Urinary bladder (tissue), 4 donors: ENCODE data around the gene ASXL1. TPM values are rescaled to one million over a fixed set of nuclear protein-coding genes. Genes with fewer than 3 reads are reported as not detected.
"Not testable (repeated sequence)": the region's sequence is repeated elsewhere in the genome, so short reads cannot be mapped to it uniquely, and the experiment has no call there.

Experiments used
- DNase-seq: peaks from one replicate; pipeline ENCODE4 v3.0.0-alpha.2; 2015; ENCODE audit errors: extremely low spot score
- H3K27ac ChIP-seq: one replicate; pipeline ENCODE4 v1.5.1; 2013; ENCODE audit warnings: low read depth, mild to moderate bottlenecking, moderate library complexity
- H3K36me3 ChIP-seq: one replicate; pipeline ENCODE4 v1.6.1; 2013; ENCODE audit warnings: mild to moderate bottlenecking, moderate library complexity; ENCODE audit not compliant: insufficient read depth
- H3K4me1 ChIP-seq: one replicate; pipeline ENCODE4 v1.6.1; 2013; ENCODE audit warnings: mild to moderate bottlenecking, moderate library complexity; ENCODE audit not compliant: insufficient read depth
- H3K4me3 ChIP-seq: one replicate; pipeline ENCODE4 v1.5.1; 2013; ENCODE audit warnings: low read depth, low read length
- WGBS: extraction: QIAGEN DNeasy Blood & Tissue Kit; methylation state at CpG from one replicate; pipeline ENCODE4 v1.1.7; 2013; 5-methylcytosine and 5-hydroxymethylcytosine counted together
- polyA plus RNA-seq: library from polyadenylated mRNA; stranded (reverse); fragments of 200-250 nt; gene quantifications from one replicate; pipeline ENCODE4 v1.2.3, GENCODE V29; 2013
- total RNA-seq: library from RNA; depleted of rRNA; stranded (reverse); fragments of >200 nt; gene quantifications from one replicate; pipeline ENCODE4 v1.2.3, GENCODE V29; 2014
- donor health status: healthy with polysubstance abuse.
- donor health status: healthy.

The ASXL1 gene
- total RNA-seq (69.6 TPM), polyA plus RNA-seq (28.6 TPM)

- peak within 1 kb of the TSS; percentile 98 for H3K4me3 ChIP-seq
- H3K27ac ChIP-seq = peak within 1 kb of the TSS; percentile 98
- DNase-seq = peak; percentile 95
- no peaks in the 10 kb centered on the region for H3K36me3 ChIP-seq
- WGBS = under 1% methylated on average over 83 of the region's 83 CpGs
- peaks cover 2% of the 10 kb centered on the region for H3K4me1 ChIP-seq
These were observed at the start of gene ASXL1 for GRCh38 chr20:32357869-32358631. Gene ASXL1, plus strand, starts transcription at chr20:32358331. Its CDS starts 445 bp downstream, at chr20:32358776.

GRCh38 chr20:32312718-32313424, 45.3 kb upstream of the ASXL1 start:
- Histone ChIP-seq H3K4me1 (no peaks in the 10 kb centered on the region), H3K4me3 (no peak overlapping the region), H3K27ac (no peak overlapping the region), H3K36me3 (no peaks in the 10 kb centered on the region)
- no peak for DNase-seq
- WGBS = 56% methylated on average over 3 of the region's 3 CpGs

GRCh38 chr20:32314768-32315167, 43.4 kb upstream of the ASXL1 start:
- Histone ChIP-seq H3K36me3 (no peaks in the 10 kb centered on the region), H3K4me3 (no peak overlapping the region)
- WGBS = 56% methylated on average over 1 of the region's 1 CpG

GRCh38 chr20:32315399-32315798, 42.7 kb upstream of the ASXL1 start:
- DNase-seq = no peak
- Histone ChIP-seq H3K36me3 (no peaks in the 10 kb centered on the region), H3K27ac (no peak overlapping the region), H3K4me1 (no peaks in the 10 kb centered on the region), H3K4me3 (no peak overlapping the region)
- 97% methylated on average over 3 of the region's 3 CpGs for WGBS

More at GRCh38 chr20:32314768-32315167, 43.4 kb upstream of the ASXL1 start:
- Histone ChIP-seq H3K27ac (no peak overlapping the region), H3K4me1 (no peaks in the 10 kb centered on the region)
- DNase-seq = no peak

GRCh38 chr20:32315891-32316290, 42.2 kb upstream of the ASXL1 start:
- H3K27ac ChIP-seq = no peak overlapping the region
- DNase-seq = no peak
- 86% methylated on average over 2 of the region's 2 CpGs for WGBS
- H3K36me3 ChIP-seq = no peaks in the 10 kb centered on the region
- H3K4me3 ChIP-seq = no peak overlapping the region
- H3K4me1 ChIP-seq = no peaks in the 10 kb centered on the region

- Histone ChIP-seq H3K4me1 (no peaks in the 10 kb centered on the region), H3K36me3 (no peaks in the 10 kb centered on the region), H3K4me3 (no peak overlapping the region), H3K27ac (no peak overlapping the region)
- 89% methylated on average over 7 of the region's 7 CpGs for WGBS
- DNase-seq = no peak
These were observed 41.5 kb upstream of the ASXL1 start for GRCh38 chr20:32316667-32317066.

- no peak overlapping the region for H3K4me3 ChIP-seq
- 87% methylated on average over 6 of the region's 6 CpGs for WGBS
- H3K27ac ChIP-seq = no peak overlapping the region
- H3K36me3 ChIP-seq = no peaks in the 10 kb centered on the region
- H3K4me1 ChIP-seq = no peaks in the 10 kb centered on the region
- no peak for DNase-seq
These were observed 39.0 kb upstream of the ASXL1 start for GRCh38 chr20:32319100-32319499.

GRCh38 chr20:32320305-32320704, 37.8 kb upstream of the ASXL1 start:
- DNase-seq = no peak
- Histone ChIP-seq H3K27ac (no peak overlapping the region), H3K4me1 (no peaks in the 10 kb centered on the region), H3K4me3 (no peak overlapping the region), H3K36me3 (no peaks in the 10 kb centered on the region)
- WGBS = 87% methylated on average over 1 of the region's 1 CpG

GRCh38 chr20:32321390-32321789, 36.7 kb upstream of the ASXL1 start:
- Histone ChIP-seq H3K4me3 (no peak overlapping the region), H3K36me3 (no peaks in the 10 kb centered on the region), H3K27ac (no peak overlapping the region), H3K4me1 (no peaks in the 10 kb centered on the region)
- WGBS = 80% methylated on average over 1 of the region's 1 CpG
- DNase-seq = no peak

GRCh38 chr20:32322260-32322659, 35.9 kb upstream of the ASXL1 start:
- not testable (repeated sequence) for H3K4me1 ChIP-seq, H3K27ac ChIP-seq, H3K4me3 ChIP-seq, DNase-seq, H3K36me3 ChIP-seq
- 96% methylated on average over 12 of the region's 12 CpGs for WGBS

- H3K4me3 ChIP-seq, DNase-seq, H3K36me3 ChIP-seq, H3K27ac ChIP-seq, H3K4me1 ChIP-seq: not testable (repeated sequence)
- 96% methylated on average over 5 of the region's 5 CpGs for WGBS
These were observed 34.4 kb upstream of the ASXL1 start for GRCh38 chr20:32323761-32324160.

- Histone ChIP-seq H3K36me3 (no peaks in the 10 kb centered on the region), H3K27ac (peak overlapping the region; percentile 28), H3K4me3 (no peak overlapping the region), H3K4me1 (no peaks in the 10 kb centered on the region)
- whole genome bisulfite sequencing = 66% methylated on average over 6 of the region's 6 CpGs
- no peak for DNase-seq
These were observed 32.2 kb upstream of the ASXL1 start for GRCh38 chr20:32325706-32326503.

- DNase-seq = no peak
- Histone ChIP-seq H3K36me3 (no peaks in the 10 kb centered on the region), H3K4me1 (no peaks in the 10 kb centered on the region), H3K27ac (no peak overlapping the region), H3K4me3 (no peak overlapping the region)
- WGBS = 54% methylated on average over 1 of the region's 1 CpG
These were observed 31.7 kb upstream of the ASXL1 start for GRCh38 chr20:32326504-32326845.
